Neural progenitor cell (in vitro differentiated cells): ENCODE data around the gene CHTOP. TPM values are rescaled to one million over a fixed set of nuclear protein-coding genes. Genes with fewer than 3 reads are reported as not detected.

Source experiments
- DNase-seq: peaks from one replicate; pipeline ENCODE4 v3.0.0-alpha.2; 2016; ENCODE audit warnings: low spot score
- H2AFZ ChIP-seq: fragments of 200-600 bp; sonication (generic); replicated peaks from 2 replicates; pipeline ENCODE4 v1.6.1; 2016; ENCODE audit warnings: antibody characterized with exemption
- H3F3A ChIP-seq: fragments of 200-600 bp; sonication (generic); 2 replicates; pipeline ENCODE4 v1.6.1; 2016; ENCODE audit warnings: antibody characterized with exemption, low read depth
- H3K27ac ChIP-seq: fragments of 200-600 bp; sonication (generic); 2 replicates; pipeline ENCODE4 v1.5.1; 2016; ENCODE audit warnings: mild to moderate bottlenecking
- H3K27me3 ChIP-seq: fragments of 200-600 bp; sonication (generic); 2 replicates; pipeline ENCODE4 v1.6.1; 2016; ENCODE audit warnings: mild to moderate bottlenecking, moderate library complexity
- H3K36me3 ChIP-seq: fragments of 200-600 bp; sonication (generic); 2 replicates; pipeline ENCODE4 v1.5.1; 2016
- H3K4me1 ChIP-seq: fragments of 200-600 bp; sonication (generic); 2 replicates; pipeline ENCODE4 v1.6.1; 2016; ENCODE audit warnings: mixed run types
- H3K4me2 ChIP-seq: fragments of 200-600 bp; sonication (generic); 2 replicates; pipeline ENCODE4 v1.6.1; 2016
- H3K4me3 ChIP-seq: fragments of 200-600 bp; sonication (generic); 2 replicates; pipeline ENCODE4 v1.5.1; 2016
- H3K79me2 ChIP-seq: fragments of 200-600 bp; sonication (generic); 2 replicates; pipeline ENCODE4 v1.6.1; 2016; ENCODE audit warnings: low read depth
- H3K9ac ChIP-seq: fragments of 200-600 bp; sonication (generic); 2 replicates; pipeline ENCODE4 v1.6.1; 2016
- H3K9me3 ChIP-seq: fragments of 200-600 bp; sonication (generic); 2 replicates; pipeline ENCODE4 v1.5.1; 2016; ENCODE audit warnings: low read depth
- H4K20me1 ChIP-seq: fragments of 200-600 bp; sonication (generic); 2 replicates; pipeline ENCODE4 v1.6.1; 2016; ENCODE audit warnings: low read depth
- H3K27ac Mint-ChIP-seq: 3 replicates; pipeline ENCODE4 v1.8.0; 2021; ENCODE audit warnings: mixed read lengths
- H3K27me3 Mint-ChIP-seq: 2 replicates; pipeline ENCODE4 v1.8.0; 2022; ENCODE audit warnings: low read depth, mild to moderate bottlenecking, inconsistent platforms, moderate library complexity, mixed read lengths; ENCODE audit not compliant: insufficient read depth
- H3K36me3 Mint-ChIP-seq: 3 replicates; pipeline ENCODE4 v1.8.0; 2021; ENCODE audit warnings: mixed read lengths
- H3K4me1 Mint-ChIP-seq: 3 replicates; pipeline ENCODE4 v1.8.0; 2021; ENCODE audit warnings: mixed read lengths
- H3K4me3 Mint-ChIP-seq: 3 replicates; pipeline ENCODE4 v1.8.0; 2021; ENCODE audit warnings: mild to moderate bottlenecking, moderate library complexity, mixed read lengths
- H3K9me3 Mint-ChIP-seq: 3 replicates; pipeline ENCODE4 v1.8.0; 2020; ENCODE audit warnings: mixed read lengths
- CTCF ChIP-seq: fragments of 200-600 bp; sonication (generic); IDR thresholded peaks from 2 replicates; pipeline ENCODE4 v1.5.1; 2017; ENCODE audit warnings: antibody characterized with exemption, mild to moderate bottlenecking
- EZH2 ChIP-seq: fragments of 200-600 bp; sonication (generic); IDR thresholded peaks from 2 replicates; pipeline ENCODE4 v1.6.1; 2017; ENCODE audit warnings: antibody characterized with exemption, mild to moderate bottlenecking, moderate library complexity
- EZH2phosphoT487 ChIP-seq: fragments of 200-600 bp; sonication (generic); IDR thresholded peaks from 2 replicates; pipeline ENCODE4 v1.6.1; 2017; ENCODE audit warnings: antibody characterized with exemption
- total RNA-seq: library from RNA; depleted of rRNA; stranded (reverse); fragments of >200 nt; gene quantifications from 2 replicates; pipeline ENCODE4 v1.2.3, GENCODE V29; 2015; ENCODE audit warnings: low replicate concordance

The CHTOP gene
- total RNA-seq, 1 donor from 2014 or later: 96.1 TPM

GRCh38 chr1:153602749-153603148, 31.1 kb upstream of the CHTOP start:
- peaks cover 8% of the 10 kb centered on the region for H3K4me1 ChIP-seq
- no peak overlapping the region for H2AFZ ChIP-seq
- no peaks in the 10 kb centered on the region for H3K36me3 Mint-ChIP-seq
- TF ChIP-seq CTCF: no peak
- TF ChIP-seq EZH2: no peak
- TF ChIP-seq EZH2phosphoT487: no peak
- H4K20me1 ChIP-seq: no peaks in the 10 kb centered on the region
- H3K79me2 ChIP-seq: no peaks in the 10 kb centered on the region
- H3K27me3 Mint-ChIP-seq: peaks cover 6% of the 10 kb centered on the region
- H3K27ac ChIP-seq: no peak overlapping the region
- peaks cover 22% of the 10 kb centered on the region for H3K4me1 Mint-ChIP-seq
- H3K36me3 ChIP-seq: no peaks in the 10 kb centered on the region
- H3K27ac Mint-ChIP-seq: no peak overlapping the region
- no peak overlapping the region for H3K9ac ChIP-seq
- H3K9me3 ChIP-seq: no peaks in the 10 kb centered on the region
- no peak overlapping the region for H3K4me2 ChIP-seq
- no peak overlapping the region for H3K4me3 Mint-ChIP-seq
- no peaks in the 10 kb centered on the region for H3K27me3 ChIP-seq
- H3K9me3 Mint-ChIP-seq: no peaks in the 10 kb centered on the region
- DNase-seq: no peak
- H3K4me3 ChIP-seq: no peak overlapping the region
- no peaks in the 10 kb centered on the region for H3F3A ChIP-seq

GRCh38 chr1:153606194-153606593, 27.7 kb upstream of the CHTOP start:
- Histone ChIP-seq H3K4me2 (no peak overlapping the region), H2AFZ (no peak overlapping the region), H4K20me1 (no peaks in the 10 kb centered on the region), H3K27me3 (no peaks in the 10 kb centered on the region), H3K4me3 (no peak overlapping the region), H3K79me2 (no peaks in the 10 kb centered on the region), H3K36me3 (no peaks in the 10 kb centered on the region), H3K9ac (no peak overlapping the region), H3F3A (no peaks in the 10 kb centered on the region), H3K4me1 (peaks cover 15% of the 10 kb centered on the region), H3K9me3 (no peaks in the 10 kb centered on the region), H3K27ac (no peak overlapping the region)
- no peak overlapping the region for H3K4me3 Mint-ChIP-seq
- peaks cover 13% of the 10 kb centered on the region for H3K27me3 Mint-ChIP-seq
- H3K36me3 Mint-ChIP-seq: no peaks in the 10 kb centered on the region
- peaks cover 28% of the 10 kb centered on the region for H3K4me1 Mint-ChIP-seq
- DNase-seq: no peak
- H3K9me3 Mint-ChIP-seq: no peaks in the 10 kb centered on the region
- H3K27ac Mint-ChIP-seq: no peak overlapping the region
- TF ChIP-seq CTCF (no peak), EZH2 (no peak), EZH2phosphoT487 (no peak)

GRCh38 chr1:153607381-153607780, 26.5 kb upstream of the CHTOP start:
- peaks cover 30% of the 10 kb centered on the region for H3K4me1 Mint-ChIP-seq
- no peak overlapping the region for H3K4me2 ChIP-seq
- H3K4me3 Mint-ChIP-seq: no peak overlapping the region
- H3K36me3 ChIP-seq: no peaks in the 10 kb centered on the region
- no peak overlapping the region for H3K27ac ChIP-seq
- no peaks in the 10 kb centered on the region for H3K79me2 ChIP-seq
- no peaks in the 10 kb centered on the region for H3K9me3 ChIP-seq
- no peaks in the 10 kb centered on the region for H3F3A ChIP-seq
- H3K27ac Mint-ChIP-seq: no peak overlapping the region
- peaks cover 24% of the 10 kb centered on the region for H3K4me1 ChIP-seq
- no peaks in the 10 kb centered on the region for H3K36me3 Mint-ChIP-seq
- H3K27me3 Mint-ChIP-seq: peaks cover 13% of the 10 kb centered on the region
- no peak overlapping the region for H2AFZ ChIP-seq
- no peaks in the 10 kb centered on the region for H3K9me3 Mint-ChIP-seq
- TF ChIP-seq CTCF: no peak
- no peak for TF ChIP-seq EZH2
- TF ChIP-seq EZH2phosphoT487: no peak
- no peak overlapping the region for H3K9ac ChIP-seq
- no peak overlapping the region for H3K4me3 ChIP-seq
- H4K20me1 ChIP-seq: no peaks in the 10 kb centered on the region
- no peak for DNase-seq
- H3K27me3 ChIP-seq: no peaks in the 10 kb centered on the region
